Left renal pelvis (tissue), 4 donors: ENCODE data around the gene CPTP. TPM values are rescaled to one million over a fixed set of nuclear protein-coding genes. Genes with fewer than 3 reads are reported as not detected.

ENCODE experiments used
- DNase-seq, 4 donors: peaks; one replicate each; pipeline ENCODE4 v3.0.0-alpha.2; 2013; ENCODE audit warnings: low read depth in 4 of 4, low spot score in 3 of 4
- polyA plus RNA-seq, 4 donors: library from polyadenylated mRNA; unstranded; fragments of 120-200 nt; gene quantifications; one replicate each; pipeline ENCODE4 v1.2.1, GENCODE V29; 2013; ENCODE audit not compliant: insufficient read length in 4 of 4

CPTP gene
- polyA plus RNA-seq = 10 to 100 TPM; 10.3 to 19.5 (median 13.2) TPM

- DNase-seq = peak; percentile 71 to 78 (median 76)
Measured at GRCh38 chr1:1324524-1325287, at the start of gene CPTP, which contains the start of gene INTS11. TSS of gene CPTP (plus strand) at chr1:1324802. CDS start at chr1:1326911, 2,109 bp downstream. TSS of gene INTS11 (minus strand) at chr1:1324660. CDS start at chr1:1324608, 52 bp downstream.

DNA sequence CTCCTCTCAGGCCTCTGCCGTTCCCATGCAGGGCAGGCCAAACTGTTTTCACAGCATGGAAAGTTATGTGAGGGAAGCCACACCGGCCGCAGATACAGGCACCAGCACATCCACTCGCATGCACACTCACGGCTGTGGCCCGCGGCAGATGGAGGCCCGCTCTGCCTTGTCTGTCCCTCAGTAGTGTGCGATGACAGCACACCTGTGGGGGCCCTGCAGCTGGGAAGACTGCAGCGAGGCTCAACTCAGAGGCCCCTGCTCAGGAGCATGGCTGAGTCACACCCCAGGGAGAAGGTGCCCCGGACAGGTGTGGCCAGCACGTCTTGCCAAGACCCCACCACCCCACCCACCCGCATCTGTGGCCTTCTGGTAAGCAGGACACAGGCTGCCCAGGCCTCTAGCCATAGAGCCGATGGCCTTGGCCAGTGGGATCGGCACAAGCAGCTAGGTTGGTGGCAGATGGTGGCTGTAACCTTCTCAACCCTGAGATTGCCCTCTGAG is 49.6 kb upstream of the CPTP start:
- no peak for DNase-seq

- no peak for DNase-seq
Measured at GRCh38 chr1:1275836-1276235, 48.8 kb upstream of the CPTP start.

DNA sequence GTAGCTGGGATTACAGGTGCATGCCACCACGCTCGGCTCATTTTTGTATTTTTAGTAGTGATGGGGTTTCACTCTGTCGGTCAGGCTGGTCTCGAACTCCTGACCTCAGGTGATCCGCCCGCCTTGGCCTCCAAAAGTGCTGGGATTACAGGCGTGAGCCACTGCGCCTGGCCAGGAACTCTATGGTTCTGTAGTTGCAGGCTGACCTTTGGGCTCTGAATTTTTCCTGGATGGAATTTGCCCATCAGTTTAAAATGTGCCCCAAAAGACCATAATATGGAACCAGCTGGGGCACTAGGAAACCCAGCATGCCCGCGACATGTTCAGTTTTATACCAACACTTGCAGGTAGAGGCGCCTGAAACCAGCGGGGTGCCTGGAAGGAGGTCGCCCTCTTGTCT is 46.0 kb upstream of the CPTP start:
- no peak for DNase-seq

- DNase-seq = no peak
Measured at GRCh38 chr1:1279028-1279427, 45.6 kb upstream of the CPTP start.

- DNase-seq = no peak
Measured at GRCh38 chr1:1280782-1281481, 43.7 kb upstream of the CPTP start.

GRCh38 chr1:1281533-1282321 is 42.9 kb upstream of the CPTP start:
- DNase-seq = no peak

DNA sequence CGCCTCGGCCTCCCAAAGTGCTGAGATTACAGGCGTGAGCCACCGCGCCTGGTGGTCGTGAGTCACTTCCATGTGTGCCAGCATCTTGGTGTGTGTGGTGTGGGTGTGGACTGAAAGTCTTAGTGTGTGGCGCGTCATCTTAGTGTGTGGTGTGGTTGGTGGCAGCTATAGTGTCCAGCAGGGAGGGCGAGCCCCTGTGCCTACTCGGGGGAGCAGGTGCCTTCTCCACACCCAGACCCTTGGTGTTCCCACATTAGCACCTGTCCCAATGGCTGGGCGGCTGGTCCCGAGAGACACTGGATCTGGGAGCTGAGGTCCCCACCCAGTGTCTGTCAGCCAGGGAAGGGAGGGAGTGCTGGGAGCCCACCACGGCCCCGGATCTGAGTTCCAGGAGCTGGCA is 41.6 kb upstream of the CPTP start:
- DNase-seq = no peak

DNA sequence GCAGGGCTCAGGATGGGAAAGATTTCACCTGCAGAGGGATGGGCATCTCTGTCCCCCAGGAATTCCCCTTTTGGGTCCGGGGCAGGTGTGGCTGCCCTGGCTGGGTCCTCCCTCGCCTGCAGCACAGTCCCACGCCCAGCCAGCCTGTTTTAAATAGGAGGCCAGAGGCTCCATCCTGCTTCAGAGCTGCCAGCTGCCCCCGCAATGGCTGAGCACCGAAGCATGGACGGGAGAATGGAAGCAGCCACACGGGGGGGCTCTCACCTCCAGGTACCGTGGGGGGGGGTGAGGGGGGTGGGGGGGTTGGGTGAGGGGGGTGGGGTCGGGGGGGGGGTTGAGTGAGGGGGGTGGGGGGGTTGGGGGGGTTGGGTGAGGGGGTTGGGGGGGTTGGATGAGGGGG is 40.8 kb upstream of the CPTP start:
- DNase-seq = no peak

DNA sequence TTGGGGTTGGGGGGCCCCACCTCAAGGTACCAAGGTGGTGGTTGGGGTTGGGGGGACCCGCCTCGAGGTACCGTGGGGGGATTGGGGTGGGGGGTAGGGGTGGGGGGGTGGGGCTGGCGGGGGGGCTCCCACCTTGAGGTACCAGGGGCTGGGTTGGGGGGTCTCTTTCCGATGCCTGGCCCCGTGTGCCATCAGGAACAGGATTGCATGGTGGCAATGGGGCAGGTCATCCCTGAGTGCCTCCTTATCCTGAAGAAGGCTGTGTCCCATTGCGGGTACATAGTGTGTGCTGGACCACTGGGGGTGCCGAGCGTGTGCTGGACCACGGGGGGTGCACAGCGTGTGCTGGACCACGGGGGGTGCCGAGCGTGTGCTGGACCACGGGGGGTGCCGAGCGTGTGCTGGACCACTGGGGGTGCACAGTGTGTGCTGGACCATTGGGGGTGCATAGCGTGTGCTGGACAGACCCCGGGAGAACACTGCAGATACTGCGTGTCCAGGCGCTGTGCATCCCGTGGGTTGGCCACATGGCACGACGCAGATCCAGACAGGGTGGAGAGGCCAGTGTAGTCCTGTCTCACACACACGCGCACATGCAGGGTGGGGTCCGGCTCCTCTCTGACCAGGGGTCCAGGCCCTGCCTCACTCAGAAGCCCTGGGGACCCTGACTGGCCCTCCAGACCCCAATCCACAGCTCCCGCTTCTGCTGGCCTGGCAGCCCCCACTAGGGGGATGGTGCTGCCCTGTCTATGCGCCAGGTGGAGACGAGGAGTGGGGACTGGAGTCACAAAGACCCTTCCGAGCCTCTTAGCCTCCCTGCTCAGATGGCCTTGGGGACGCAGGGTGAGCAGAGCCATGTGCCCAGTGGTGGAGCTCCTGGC is 40.1 kb upstream of the CPTP start:
- DNase-seq = no peak

DNA sequence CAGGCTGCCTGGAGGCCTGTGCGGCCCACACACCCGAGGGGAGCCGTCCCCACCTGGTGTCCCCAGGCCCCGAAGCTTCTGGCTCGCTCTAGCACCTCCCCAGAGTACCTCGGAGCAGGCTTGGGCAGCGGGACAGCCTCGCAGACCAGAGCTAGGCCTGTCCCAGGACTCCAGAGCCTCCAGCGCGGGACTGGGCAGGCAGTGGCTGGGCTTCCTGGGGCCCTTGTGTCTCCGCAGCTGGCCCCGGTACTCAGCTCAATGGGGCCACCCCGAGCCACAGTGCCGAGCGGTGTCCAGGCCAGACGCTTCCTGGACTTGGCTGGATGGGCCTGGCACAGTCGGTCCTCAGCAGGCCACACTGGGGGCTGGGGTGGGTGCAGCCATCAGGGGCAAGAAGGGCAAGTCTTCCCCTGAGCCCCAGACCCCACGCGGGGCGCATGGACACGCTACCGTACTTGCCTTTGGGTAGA is 39.5 kb upstream of the CPTP start:
- no peak for DNase-seq

GRCh38 chr1:1285611-1286311 is 38.8 kb upstream of the CPTP start:
- DNase-seq = no peak

DNA sequence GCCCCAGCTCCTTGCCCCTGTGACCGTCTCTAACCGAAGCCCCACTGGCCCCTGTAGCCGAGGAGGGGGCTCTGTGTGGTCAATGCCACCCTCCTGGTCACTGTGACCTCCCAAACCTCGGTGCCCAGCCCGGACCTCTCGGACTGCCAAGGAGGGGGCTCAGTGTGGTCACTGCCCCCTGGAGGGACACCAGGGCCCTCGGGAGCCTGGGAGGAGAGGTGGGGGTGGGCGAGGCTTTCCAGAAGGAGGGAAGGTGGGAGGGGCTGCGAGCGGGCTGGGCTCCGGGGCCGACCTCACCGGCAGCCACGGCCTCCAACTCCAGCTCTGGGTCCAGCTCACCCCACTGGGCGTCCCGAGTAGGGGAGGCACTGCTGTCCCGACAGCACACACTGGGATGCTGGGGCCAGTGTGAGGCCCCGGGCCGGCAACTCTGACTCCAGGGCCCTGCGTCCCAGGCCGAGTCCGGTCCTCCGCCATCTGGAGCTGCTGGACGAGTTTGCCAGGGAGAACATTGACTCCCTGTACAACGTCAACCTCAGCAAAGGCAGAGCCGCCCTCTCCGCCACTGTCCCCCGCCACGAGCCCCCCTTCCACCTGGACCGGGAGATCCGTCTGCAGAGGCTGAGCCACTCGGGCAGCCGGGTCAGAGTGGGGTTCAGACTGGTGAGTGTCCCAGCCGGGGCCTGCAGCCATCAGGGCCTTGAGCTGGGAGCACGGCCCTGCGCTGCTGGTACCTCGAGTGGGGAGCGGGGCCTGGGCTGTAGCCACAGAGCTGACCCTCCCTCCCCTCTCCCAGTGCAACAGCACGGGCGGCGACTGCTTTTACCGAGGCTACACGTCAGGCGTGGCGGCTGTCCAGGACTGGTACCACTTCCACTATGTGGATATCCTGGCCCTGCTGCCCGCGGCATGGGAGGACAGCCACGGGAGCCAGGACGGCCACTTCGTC is 38.0 kb upstream of the CPTP start:
- DNase-seq = no peak

DNA sequence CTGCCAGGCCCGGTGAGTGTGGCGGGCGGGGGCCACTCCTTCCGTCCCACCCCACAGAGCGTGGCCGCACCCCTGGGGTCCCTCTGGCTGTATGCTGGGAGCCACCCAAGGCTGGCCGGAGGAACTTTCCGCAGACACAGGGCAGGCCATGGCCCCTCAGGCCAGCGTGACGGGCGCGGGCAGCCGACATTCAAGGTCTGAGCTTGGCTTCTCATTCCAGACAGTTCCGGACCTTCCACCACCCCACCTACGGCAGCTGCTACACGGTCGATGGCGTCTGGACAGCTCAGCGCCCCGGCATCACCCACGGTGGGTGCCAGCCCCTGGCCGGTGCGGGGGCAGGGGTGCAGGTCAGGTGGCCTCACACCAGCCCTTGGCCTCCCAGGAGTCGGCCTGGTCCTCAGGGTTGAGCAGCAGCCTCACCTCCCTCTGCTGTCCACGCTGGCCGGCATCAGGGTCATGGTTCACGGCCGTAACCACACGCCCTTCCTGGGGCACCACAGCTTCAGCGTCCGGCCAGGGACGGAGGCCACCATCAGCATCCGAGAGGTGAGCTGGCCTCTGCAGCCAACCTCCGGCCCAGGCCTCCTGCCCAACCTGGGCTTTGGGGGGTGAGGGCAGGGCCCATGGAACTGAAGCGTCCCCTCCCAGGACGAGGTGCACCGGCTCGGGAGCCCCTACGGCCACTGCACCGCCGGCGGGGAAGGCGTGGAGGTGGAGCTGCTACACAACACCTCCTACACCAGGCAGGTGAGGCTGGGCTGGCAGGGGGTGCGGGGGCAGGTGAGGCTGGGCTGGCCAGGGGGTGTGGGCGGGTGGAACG is 37.1 kb upstream of the CPTP start:
- DNase-seq = no peak

DNA sequence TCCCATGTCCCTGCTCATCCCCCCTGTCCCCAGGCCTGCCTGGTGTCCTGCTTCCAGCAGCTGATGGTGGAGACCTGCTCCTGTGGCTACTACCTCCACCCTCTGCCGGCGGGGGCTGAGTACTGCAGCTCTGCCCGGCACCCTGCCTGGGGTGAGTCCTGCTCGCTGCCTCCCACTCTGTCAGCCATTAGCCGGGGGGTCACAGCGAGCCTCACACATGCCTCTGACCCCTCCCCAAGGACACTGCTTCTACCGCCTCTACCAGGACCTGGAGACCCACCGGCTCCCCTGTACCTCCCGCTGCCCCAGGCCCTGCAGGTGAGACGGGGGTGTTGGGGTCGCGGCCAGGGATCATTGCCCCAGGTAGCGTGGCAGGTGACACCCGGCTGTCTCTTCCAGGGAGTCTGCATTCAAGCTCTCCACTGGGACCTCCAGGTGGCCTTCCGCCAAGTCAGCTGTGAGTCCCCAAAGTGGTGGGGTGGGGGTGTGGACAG is 34.3 kb upstream of the CPTP start:
- no peak for DNase-seq

DNA sequence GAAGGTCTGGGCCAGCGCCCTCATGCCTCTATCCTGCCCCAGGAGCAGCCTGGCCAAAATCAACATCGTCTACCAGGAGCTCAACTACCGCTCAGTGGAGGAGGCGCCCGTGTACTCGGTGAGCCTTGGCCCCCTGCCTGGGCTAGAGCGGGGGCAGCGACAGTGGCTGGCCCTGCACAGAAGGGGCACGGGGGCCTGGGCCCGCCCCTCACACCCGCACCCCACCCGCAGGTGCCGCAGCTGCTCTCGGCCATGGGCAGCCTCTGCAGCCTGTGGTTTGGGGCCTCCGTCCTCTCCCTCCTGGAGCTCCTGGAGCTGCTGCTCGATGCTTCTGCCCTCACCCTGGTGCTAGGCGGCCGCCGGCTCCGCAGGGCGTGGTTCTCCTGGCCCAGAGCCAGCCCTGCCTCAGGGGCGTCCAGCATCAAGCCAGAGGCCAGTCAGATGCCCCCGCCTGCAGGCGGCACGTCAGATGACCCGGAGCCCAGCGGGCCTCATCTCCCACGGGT is 33.5 kb upstream of the CPTP start:
- no peak for DNase-seq
